HG02571 (cell line): Measurements from ENCODE around the gene NADK.
A peak's percentile ranks its signal among the peaks of the same experiment; 100 is the strongest.

Source experiments
- ATAC-seq: cut with Tn5 transposase; IDR thresholded peaks from one replicate; pipeline ENCODE4 v1.9.1; 2021; ENCODE audit warnings: mild to moderate bottlenecking, moderate library complexity; ENCODE audit not compliant: unreplicated experiment

NADK gene

DNA sequence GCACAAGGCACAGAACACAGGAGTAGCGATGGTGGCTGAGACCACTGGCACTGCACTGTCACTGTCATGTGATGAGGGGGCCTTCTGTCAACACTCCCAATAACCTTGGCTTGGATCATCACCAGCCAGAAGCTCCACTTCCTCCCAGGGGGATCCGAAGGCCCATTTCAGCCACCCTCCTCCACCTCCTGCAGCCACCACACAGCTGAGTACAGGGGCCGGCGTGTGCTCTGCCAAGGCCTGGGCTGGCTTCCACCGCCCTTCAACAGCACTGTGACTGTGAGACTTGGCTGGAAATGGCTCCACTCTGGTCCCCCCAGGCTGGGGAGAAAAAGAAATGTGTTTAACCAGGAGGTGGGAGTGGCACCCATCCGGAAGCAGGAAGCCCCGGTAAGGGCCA is 9.9 kb upstream of the NADK start:
- no peak for ATAC-seq

DNA sequence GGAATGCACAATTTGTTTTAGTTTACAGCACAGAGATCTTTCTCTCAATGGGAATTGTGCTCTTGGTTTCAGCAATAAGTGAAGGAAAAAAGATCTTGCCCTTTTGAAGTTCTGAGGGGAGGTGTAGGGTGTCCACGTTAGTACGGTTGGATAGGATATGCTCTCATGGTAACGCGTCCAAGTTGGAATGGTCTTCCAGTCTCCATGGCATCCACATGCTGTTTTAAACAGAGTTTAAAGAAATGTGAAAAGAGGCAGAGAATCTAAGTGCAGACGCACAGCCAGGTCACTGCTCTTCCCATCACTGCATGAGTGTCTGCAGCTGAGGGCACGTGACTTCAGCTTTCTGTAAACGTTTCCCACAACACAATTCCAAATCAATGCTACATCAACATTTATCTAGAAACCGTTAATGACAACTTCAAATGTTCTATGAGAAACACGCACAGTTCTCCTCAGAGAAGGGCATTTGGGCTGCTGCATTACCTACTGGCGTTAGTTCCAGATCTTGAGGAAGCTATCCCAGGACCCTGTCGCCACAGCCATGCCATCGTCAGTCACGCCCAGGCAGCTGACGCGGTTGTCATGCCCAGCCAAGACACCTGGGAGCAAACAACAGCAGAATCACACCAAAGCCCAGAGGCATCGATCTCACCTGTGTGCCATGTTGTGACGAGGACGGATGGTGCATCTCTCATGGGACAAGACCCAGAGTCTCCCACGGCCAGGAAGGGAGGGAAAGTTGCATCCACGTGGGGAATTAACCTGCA is 8.8 kb upstream of the NADK start:
- ATAC-seq: no peak

DNA sequence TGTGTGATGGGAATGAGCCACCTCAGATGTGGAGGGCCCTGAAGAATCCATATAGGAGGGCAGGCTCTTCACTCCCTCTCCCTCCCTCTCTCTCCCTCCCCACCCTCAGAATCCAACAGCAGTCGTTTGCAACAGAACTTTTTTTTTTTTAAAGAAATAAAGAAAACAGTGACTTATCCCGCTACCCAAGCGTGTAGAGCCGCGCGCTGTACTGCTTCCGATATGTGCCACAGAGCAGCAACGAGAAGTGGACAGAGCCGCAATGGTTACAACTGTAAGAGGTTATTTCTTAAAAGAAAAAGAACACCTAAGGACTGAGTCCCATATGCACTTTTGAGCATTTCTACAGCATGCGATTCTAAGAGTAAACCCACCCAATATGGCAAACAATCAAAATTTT is 7.4 kb upstream of the NADK start:
- ATAC-seq: no peak

DNA sequence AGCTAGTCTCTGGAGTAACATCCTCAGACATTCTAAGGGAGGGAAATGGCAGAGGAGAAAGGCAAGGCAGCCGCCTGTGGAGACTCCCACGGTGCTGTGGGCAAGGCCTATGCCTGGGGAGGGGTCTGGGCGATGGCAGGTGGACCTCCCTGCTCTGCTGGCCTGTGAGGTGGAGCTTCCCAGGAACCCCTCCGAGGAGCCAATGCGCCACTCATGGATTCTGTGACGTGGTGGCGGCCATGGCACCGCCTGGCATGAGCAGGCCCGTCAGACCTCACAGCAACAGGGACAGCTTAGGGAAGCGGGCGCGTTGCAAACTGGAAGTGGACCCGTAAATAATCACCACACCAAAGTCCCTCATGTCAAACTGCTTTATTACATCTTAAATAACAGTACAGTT is 6.7 kb upstream of the NADK start:
- no peak for ATAC-seq

DNA sequence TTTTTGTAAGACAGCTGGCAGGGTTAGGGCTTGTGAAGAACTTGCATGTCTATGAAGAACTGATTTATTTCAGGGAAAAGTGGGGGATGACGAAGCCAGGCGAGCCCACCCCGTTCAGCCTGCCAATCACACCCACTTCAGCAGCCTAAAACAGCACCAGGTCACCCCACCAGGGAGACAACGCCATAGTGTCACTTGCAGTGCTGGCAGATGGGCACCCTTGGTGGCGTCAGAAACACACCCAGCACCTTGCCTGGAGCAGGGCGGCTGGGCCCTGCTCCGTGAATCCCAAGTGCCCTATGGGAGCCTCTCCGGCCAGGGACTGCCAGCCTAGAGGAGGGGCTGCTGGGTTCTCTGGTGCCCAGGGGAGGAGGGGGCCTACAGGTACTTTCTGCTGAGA is 5.0 kb upstream of the NADK start:
- ATAC-seq: no peak

DNA sequence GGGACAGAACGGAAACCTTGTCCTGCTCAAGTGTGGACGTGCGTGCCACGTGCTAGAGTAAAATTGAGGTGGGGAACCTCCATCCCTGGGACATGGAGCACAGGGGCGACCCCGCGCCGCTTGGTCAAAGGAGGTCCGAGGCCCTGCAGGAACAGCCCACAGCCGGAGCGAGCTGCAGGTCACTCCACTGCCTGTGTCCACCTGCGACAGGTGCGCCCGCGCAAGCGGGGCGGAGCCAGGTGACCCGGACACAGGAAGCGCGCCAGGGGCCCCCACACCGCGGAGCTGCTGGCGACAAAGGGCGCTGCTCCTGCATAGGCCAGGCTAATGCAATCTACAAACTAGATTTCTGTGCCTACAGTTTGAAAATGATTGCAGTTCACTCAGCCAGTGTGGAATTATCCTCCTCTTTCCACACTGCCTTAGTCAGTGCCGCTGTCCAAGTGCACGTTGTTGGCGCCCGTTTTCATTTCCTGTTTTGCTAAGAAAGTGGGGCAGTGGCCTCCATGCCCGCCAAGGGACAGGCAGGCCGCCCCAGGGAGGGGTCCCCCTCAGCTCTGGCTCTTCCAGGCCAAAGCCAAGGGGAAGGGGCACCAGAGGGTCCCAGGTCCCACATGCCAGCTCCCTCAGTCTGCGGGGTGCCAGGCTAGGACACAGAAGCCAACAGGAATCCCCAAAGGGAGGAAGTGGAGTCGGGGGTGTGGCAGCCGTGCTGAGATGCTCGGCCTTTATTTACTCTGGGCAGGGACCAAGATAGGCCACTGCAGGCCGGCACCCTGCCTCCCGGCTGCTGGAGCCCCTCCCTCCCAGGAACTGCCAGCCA is 4.3 kb upstream of the NADK start:
- no peak for ATAC-seq

DNA sequence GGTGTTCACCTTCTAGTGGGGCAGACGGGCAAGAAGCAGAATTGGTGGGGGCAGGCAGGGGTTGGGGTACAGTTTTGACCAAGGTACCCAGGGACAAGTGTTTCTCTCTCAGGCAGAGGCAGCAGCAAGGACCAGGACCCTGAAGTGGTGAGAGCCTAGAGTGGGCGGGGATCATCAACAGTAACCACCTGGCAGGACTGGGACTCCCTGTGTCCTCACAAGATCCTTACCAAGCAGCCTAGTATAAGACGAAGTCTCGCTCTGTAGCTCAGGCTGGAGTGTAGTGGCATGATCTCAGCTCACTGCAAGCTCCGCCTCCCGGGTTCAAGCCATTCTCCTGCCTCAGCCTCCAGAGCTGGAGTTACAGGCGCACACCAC is 3.2 kb upstream of the NADK start:
- ATAC-seq: no peak

DNA sequence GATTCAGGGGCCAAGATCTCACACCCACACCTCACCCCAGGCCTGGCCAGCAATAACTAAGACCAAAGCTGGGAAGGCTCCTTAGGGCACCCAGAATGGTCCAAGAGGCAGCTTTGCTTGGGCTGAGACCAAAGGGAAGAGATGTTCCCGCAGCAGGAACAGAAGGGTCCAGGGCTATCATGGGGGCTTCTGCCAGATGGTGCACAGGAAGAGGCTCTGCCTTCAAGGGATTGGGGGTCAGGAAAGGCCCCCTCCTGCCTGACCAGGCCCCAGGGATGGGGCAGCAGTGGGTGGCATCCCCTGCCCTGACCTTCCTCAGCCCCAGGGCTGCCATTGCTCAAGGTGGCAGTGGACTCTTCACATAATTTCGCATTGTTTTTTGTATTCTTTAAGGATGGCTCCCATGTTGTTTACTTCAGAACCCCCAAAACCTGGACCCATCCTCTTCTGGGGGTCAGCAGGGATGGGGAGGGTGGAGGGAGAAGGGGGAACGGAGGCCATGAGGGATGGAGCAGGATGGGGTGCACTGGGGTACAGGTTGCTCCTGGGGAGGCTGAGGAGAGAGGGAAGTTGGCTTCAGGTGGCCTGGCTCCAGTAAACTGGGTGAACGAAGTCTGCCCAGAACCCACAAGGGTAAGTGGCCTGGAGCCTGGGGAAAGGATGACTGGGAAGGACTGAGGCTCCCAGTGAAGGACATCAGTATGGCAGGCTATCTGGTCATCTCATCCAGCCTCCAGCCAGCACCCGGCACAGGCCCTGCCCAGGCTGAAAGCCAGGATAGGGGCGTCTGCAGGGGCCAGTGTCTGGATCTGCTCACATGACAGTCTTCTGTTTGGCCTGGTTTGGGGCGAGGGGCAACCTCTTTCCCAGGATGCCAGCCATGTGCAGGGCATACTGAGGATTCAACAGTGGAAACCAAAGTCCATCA is 2.6 kb upstream of the NADK start:
- no peak for ATAC-seq

DNA sequence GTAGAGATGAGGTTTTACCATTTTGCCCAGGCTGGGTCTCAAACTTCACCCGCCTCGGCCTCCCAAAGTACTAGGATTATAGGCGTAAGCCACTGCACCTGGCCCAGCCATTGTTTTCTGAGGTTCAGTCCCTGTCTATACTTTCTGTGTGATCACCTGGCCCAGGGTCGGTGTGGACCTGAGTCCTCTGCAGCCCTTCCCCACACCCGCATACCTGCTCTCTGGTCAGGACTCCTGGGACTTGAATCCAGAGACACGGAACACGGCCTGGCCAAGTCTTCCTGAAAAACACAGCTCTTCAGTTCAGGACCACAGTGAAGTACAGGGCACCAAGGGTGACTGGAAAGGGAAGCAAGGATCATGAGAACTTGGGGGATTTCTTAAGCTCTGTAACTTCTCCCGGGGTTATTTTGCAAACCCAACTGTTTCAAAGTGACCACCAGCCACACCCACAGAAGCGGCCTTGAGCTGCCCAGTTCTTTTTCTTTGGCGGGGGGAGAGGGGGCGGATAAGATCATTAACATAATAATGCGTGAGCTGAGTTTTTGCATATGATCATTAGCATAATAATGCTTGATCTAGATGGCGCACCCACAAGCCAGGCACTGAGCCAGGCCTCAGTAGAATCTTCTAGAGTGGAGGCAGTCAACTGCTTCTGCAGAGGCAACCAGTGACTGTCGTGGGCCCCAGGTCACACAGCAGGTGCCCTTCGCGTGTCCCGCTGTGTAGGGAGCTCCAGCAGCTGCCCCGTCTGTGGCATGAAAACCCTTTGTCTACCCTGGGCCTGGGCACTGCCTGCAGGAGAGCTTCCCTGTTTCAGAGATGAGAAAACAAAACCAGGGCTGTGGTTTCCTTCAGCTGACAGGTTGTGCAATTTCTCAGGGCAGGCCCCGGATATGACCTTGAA is 1.7 kb upstream of the NADK start:
- ATAC-seq: peak; percentile 27

DNA sequence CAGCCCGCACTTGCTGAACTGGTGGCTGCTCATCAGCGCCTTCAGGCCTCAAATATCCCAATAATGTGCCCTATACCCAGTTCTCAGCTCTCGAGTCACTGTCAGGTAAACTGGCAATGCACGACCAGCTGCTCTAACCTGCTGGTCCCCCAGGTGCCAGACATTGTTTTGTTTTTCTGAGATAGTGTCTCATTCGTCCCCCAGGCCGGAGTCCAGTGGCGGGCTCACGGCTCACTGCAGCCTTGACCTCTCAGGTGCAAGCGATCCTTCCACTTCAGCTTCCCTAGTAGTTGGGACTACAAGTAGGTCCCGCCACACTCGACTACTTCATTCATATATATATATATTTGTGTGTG is 1.0 kb upstream of the NADK start:
- no peak for ATAC-seq

DNA sequence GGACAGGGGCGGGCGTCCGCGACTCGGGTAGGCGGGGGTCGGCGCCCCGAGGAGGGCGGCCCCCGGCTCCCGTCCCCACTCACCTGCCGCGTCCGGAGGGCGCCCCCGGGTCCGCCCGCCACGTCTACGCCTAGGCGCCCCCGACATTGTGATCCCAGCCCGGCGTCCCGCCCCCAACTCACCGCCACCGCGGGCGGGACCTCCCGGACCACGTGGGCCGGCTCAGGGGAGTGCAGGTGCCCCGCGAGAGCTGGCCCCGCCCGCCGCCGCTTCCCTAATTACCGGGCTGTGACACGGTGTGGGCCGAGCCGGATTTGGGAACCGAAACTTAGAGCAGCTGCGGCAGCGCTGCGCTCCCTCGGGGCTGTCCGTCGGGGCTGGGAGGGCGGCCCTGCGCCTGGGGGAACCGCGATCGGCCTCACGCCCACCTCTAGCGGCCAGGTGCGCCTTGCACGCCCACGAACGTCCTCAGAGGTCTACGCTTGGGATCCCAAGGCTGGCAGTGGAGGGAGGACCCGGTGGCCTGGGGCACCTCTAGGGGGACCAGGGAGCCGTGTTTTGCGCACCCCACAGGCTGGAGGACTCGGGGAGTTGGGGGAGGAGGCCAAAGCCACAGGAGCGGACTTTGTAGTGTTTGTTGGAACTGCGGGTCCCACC is 521 bp upstream of the NADK start:
- ATAC-seq: peak; percentile 63

DNA sequence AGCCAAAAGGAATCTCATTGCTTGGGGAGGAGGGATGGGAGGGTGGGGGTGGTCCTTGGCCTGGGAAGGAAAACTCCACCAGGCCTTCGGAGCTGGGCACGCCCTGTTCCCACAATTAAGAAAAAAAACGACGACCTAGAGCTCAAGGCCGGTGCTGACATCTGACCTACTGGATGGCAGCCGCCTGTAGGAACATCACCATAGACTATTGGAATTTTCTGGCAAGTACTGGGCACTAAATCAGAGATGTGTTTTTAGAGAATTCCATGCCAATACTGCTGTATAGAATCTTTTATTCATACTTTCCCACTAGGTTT is 729 bp downstream of the NADK start:
- ATAC-seq: no peak

DNA sequence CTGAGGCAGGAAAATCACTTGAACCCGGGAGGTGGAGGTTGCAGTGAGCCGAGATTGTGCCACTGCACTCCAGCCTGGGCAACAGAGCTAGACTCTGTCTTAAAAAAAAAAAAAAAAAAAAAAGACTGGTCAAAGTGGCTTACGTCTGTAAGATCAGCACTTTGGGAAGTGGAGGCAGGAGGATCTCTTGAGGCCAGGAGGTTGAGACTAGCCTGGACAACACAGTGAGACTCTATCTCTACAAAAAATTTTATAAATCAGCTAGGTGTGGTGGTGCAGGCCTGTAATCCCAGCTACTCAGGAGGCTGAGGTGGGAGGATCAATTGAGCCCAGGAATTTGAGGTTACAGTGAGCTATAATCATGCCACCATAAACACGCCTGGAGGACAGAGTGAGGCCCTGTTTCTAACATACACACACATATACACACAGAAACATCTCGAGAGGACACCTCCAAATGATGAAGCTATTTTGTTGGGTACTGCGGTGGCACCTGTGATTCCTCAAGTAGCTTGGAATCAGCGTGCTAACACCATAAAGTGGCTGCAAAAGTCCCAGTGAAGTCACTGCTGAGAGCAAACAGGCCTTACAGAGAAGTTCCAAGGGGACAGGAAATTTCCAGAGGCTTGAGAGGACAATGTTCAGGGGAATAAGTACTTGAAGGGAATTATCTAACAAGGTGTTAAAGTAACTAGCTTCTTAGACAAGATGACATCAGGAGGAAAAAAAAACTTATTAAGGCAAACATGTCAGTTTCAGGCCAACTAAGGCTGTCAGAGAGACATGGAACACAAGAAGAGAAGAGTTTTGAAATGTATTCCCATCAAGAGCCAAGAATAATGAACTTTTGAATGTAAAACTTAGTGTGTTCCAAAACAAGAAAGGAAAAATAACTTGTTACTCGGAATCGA is 1.3 kb downstream of the NADK start:
- no peak for ATAC-seq

DNA sequence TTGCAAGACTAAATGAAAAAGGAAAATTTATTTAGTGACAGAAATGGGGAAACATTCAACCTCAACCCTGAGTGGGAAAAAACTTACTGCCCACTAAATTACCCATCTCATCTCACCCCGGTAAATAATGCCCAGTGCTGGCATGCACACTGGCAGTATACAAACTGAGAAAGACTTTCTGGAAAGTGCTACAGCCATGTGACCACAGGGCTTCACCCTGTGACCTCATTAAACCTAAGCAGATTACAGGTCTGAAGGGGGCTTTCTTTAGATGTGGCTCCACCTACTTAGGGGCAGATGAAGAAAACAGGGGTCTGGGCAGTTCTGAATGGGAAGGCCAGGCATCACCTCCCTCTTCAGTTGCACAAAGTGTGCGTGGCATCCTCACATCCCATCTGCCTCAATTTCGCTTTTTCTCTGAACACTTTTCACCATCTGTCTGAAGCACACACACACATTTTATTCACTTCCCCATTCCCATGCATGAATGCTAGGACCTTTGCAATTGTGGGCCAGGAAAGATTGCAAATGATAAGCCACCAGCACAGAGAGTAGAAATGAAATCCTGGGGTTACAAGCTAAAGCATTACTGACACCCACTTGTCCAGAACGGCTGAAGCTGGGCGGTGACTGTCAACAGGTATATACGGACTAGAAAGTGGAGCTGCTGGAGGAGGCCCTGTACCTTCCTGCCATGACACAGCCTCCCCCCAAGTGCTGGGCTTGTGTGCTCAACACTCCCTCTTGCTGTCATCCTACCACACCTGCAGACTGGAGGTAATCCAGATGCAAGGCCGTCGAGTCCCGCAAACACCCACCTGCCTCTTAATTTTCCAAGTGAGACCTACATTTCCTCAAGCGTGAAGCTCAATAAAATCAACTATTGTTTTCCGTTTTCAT is 2.7 kb downstream of the NADK start:
- no peak for ATAC-seq

DNA sequence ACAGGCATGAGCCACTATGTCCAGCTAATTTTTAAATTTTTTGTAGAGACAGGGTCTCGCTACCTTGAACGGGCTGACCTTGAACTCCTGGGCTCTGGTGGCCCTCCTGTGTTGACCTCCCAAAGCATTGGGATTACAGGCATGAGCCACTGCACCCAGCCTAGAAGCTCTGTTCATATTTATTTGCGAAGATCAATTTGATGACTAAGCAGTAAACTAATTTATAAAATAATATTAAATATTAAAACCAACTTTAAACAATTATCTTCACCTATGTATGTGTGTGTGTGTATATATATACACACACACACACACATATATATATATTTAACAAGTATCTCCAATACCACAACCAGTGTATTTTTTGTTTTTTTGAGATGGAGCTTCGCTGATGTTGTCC is 4.4 kb downstream of the NADK start:
- no peak for ATAC-seq

DNA sequence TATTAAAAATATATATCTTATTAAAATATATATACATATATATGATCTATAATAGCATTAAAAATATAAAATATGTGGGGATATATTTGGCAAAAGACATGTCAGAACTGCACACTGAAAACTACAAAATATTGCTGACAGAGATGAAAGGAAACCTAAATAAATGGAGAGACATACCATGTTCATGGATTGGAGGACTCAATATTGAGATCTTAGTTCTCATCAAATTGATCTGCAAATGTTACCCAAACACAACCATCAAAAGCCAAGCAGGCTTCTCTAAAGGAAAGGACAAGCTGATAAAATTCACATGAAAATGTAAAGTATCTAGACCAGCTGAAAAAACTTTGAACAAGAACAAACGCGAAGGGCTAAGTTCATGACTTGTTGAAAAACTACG is 7.2 kb downstream of the NADK start:
- ATAC-seq: no peak

DNA sequence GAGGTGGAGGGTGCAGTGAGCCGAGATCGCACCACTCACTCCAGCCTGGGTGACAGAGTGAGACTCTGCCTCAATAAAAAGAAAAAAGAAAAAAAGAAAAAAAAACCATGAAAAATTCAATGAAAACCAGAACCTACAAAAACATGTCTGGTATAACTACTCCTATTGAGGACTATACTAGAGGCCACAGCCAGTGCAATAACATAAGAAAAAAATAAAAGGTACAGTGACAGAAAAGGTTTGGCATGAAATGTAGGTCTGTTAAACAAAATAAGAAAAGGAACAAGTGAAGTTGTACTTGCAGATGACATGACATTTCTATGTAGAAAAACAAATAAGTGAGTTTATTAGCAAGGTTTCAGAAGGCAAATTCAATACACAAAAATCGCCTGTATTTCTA is 8.2 kb downstream of the NADK start:
- no peak for ATAC-seq
